Sigmoid colon (tissue), 7 donors: ENCODE results near the gene DIP2C. TPM values are rescaled to one million over a fixed set of nuclear protein-coding genes. Genes with fewer than 3 reads are reported as not detected.

ENCODE experiments used
- DNase-seq: peaks from one replicate; pipeline ENCODE4 v3.0.0-alpha.2; 2019
- H3K27ac ChIP-seq, 4 donors: fragments of 200-600 bp; sonication (generic); one replicate each; pipeline ENCODE4 v1.5.1; 2016 to 2019; ENCODE audit warnings: mild to moderate bottlenecking in 1 of 4
- H3K27me3 ChIP-seq, 3 donors: fragments of 200-600 bp; sonication (generic); one replicate each; pipeline ENCODE4 v1.5.1; 2019; ENCODE audit warnings: mild to moderate bottlenecking in 1 of 3
- H3K36me3 ChIP-seq, 4 donors: fragments of 200-600 bp; sonication (generic); one replicate each; pipeline ENCODE4 v1.5.1; 2016 to 2019
- H3K4me1 ChIP-seq, 4 donors: fragments of 200-600 bp; sonication (generic); one replicate each; pipeline ENCODE4 v1.5.1; 2017 to 2019
- H3K4me3 ChIP-seq, 4 donors: fragments of 200-600 bp; sonication (generic); one replicate each; pipeline ENCODE4 v1.5.1; 2017 to 2019; ENCODE audit warnings: mild to moderate bottlenecking in 2 of 4, moderate library complexity in 1 of 4
- H3K9me3 ChIP-seq, 4 donors: fragments of 200-600 bp in 3 of 4; sonication (generic) in 3 of 4; one replicate each; pipeline versions ENCODE4 v1.5.1 to v1.6.1; 2013 to 2019
- EP300 ChIP-seq, 4 donors: sonication (generic); formaldehyde crosslinking; IDR thresholded peaks; one replicate each; pipeline ENCODE4 v1.6.1; 2017; ENCODE audit warnings: antibody characterized with exemption in 4 of 4
- POLR2A ChIP-seq, 2 donors: fragments of 450-650 bp; IDR thresholded peaks; one replicate each; pipeline ENCODE4 v1.6.1; 2016; ENCODE audit warnings: antibody characterized with exemption in 2 of 2, mild to moderate bottlenecking in 2 of 2, moderate library complexity in 2 of 2
- POLR2AphosphoS5 ChIP-seq, 4 donors: sonication (generic); formaldehyde crosslinking; IDR thresholded peaks; one replicate each; pipeline ENCODE4 v1.6.1; 2017; ENCODE audit warnings: antibody characterized with exemption in 4 of 4
- WGBS, 2 donors: extraction: QIAGEN DNeasy Blood & Tissue Kit; methylation state at CpG; one replicate each; pipeline ENCODE4 v1.1.7; 2013; 5-methylcytosine and 5-hydroxymethylcytosine counted together
- intact Hi-C: fragments of 100-400 bp; cut with DNase I; formaldehyde crosslinking; loops from one replicate; pipeline ENCODE4 v1.15.1; 2023
- polyA plus RNA-seq, 3 donors: library from polyadenylated mRNA; stranded (reverse); fragments of 200-250 nt; gene quantifications; one replicate each; pipeline ENCODE4 v1.2.3, GENCODE V29; 2013
- total RNA-seq, 4 donors: library from RNA; depleted of rRNA; stranded (reverse); fragments of >200 nt; gene quantifications; one replicate each; pipeline ENCODE4 v1.1.0, GENCODE V29; 2016
- TF ChIP-seq, protein P1 (sequence below), 4 experiments: fragments of 450-650 bp in 3 of 4; fragments of 200-600 bp in 1 of 4; IDR thresholded peaks; one replicate each; pipeline ENCODE4 v1.5.1; 2016 to 2019; ENCODE audit warnings: antibody characterized with exemption in 4 of 4, mild to moderate bottlenecking in 3 of 4, moderate library complexity in 2 of 4
- donor health status: healthy with polysubstance abuse.
- donor health status: Bipolar disorder and iron deficiency.
- donor health status: healthy.

Gene DIP2C
- total and polyA plus RNA-seq, 7 donors, result 1.8 to 67.9 (median 42.1) TPM

DNA sequence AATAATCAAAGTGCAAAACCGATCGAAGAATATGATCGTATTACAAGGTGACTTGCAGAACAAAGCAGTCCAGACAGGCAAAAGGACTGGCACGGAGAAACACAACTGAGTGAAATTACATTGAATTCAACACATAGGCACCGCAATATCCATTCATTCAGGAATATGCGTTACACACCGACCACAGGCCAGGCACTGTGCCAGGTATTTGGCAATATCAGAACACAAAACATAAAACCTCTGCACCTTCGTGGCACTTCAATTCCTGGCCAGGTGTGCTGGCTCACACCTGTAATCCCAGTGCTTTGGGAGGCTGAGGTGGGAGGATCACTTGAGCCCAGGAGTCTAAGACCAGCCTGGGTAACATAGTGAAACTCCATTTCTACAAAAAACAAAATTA, 187.9 kb downstream of the DIP2C start:
- intact Hi-C loops, result no loop called here
- WGBS, 2 donors, result 62% methylated on average over 8 of the region's 8 CpGs
- H3K4me1 ChIP-seq, result peaks cover 0 to 68% (median 57%) of the 10 kb centered on the region in 4 donors

DNA sequence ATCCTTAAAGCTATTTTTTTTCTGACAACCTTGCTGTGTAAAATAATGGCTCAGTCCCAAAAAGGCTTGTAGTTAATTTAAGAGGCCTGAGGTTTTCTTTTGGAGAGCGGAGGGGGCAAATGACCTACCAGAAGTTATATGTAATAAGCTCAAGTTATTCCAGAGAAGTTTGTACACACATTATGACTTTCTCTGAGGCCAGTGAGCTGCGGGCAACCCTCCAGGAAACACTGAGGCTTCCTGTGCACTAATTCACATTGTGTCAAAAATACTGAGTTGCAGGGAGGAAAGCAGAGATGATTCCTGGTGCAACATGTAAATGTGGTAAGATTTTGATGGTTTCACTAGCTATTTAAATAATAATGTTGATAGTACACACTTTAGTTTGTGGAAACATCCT, 188.6 kb downstream of the DIP2C start:
- peaks cover 0 to 67% (median 59%) of the 10 kb centered on the region in 4 donors for H3K4me1 ChIP-seq
- 39 to 77% methylated on average over 2 of the region's 2 CpGs for WGBS, 2 donors
- no peaks in the 10 kb centered on the region for H3K9me3 ChIP-seq
- no peak overlapping the region for H3K4me3 ChIP-seq
- no peaks in the 10 kb centered on the region for H3K36me3 ChIP-seq
- no peaks in the 10 kb centered on the region for H3K27me3 ChIP-seq
- DNase-seq, result peak; percentile 82
- peak overlapping the region in 3 of 4 donors; percentile 69 to 96 (median 79) for H3K27ac ChIP-seq
- TF ChIP-seq, protein P1, sequence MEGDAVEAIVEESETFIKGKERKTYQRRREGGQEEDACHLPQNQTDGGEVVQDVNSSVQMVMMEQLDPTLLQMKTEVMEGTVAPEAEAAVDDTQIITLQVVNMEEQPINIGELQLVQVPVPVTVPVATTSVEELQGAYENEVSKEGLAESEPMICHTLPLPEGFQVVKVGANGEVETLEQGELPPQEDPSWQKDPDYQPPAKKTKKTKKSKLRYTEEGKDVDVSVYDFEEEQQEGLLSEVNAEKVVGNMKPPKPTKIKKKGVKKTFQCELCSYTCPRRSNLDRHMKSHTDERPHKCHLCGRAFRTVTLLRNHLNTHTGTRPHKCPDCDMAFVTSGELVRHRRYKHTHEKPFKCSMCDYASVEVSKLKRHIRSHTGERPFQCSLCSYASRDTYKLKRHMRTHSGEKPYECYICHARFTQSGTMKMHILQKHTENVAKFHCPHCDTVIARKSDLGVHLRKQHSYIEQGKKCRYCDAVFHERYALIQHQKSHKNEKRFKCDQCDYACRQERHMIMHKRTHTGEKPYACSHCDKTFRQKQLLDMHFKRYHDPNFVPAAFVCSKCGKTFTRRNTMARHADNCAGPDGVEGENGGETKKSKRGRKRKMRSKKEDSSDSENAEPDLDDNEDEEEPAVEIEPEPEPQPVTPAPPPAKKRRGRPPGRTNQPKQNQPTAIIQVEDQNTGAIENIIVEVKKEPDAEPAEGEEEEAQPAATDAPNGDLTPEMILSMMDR (IDR thresholded peaks at IDR 0.05), result no peak
- TF ChIP-seq POLR2AphosphoS5 (IDR thresholded peaks at IDR 0.05) (peak in 1 of 4 donors; percentile 45), EP300 (IDR thresholded peaks at IDR 0.05) (peak in 1 of 4 donors; percentile 28)
- intact Hi-C loops, result no loop called here

More for the DNA sequence above, 187.9 kb downstream of the DIP2C start:
- TF ChIP-seq, protein P1 (IDR thresholded peaks at IDR 0.05), result no peak
- TF ChIP-seq EP300 (IDR thresholded peaks at IDR 0.05) (no peak), POLR2AphosphoS5 (IDR thresholded peaks at IDR 0.05) (no peak), POLR2A (IDR thresholded peaks at IDR 0.05) (no peak)
- peak; percentile 61 for DNase-seq
- Histone ChIP-seq H3K4me3 (no peak overlapping the region), H3K27me3 (no peaks in the 10 kb centered on the region), H3K27ac (peak overlapping the region in 2 of 4 donors; percentile 79 to 96), H3K36me3 (no peaks in the 10 kb centered on the region), H3K9me3 (no peaks in the 10 kb centered on the region)

DNA sequence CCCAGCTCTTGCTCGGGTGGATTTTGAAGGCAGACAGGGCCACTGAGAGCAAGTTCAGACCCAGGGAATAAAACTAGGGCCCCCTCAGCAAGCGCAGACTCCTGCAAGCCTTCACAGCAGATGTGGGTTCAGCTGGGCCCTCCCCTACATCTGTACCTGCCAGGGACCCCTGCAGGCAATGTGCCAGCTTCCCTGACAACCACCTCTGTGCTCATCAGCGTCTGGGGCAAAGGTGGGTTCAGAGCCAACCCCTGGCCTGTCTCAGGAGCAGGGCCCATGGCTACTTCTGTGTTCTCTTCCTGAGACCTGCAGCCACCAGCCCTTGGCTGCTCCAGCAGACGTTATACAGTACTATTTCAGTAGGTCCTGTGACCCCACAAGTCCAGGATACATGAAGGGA, 189.5 kb downstream of the DIP2C start:
- peak; percentile 64 for DNase-seq
- Histone ChIP-seq H3K4me1 (peaks cover 0 to 70% (median 64%) of the 10 kb centered on the region in 4 donors), H3K36me3 (no peaks in the 10 kb centered on the region), H3K27me3 (no peaks in the 10 kb centered on the region), H3K4me3 (no peak overlapping the region), H3K27ac (peak overlapping the region in 3 of 4 donors; percentile 69 to 96 (median 79)), H3K9me3 (no peaks in the 10 kb centered on the region)
- intact Hi-C loops, result no loop called here
- WGBS, 2 donors, result 72 to 89% methylated on average over 4 of the region's 4 CpGs
- TF ChIP-seq, protein P1 (IDR thresholded peaks at IDR 0.05), result no peak
- peak in 1 of 4 donors; percentile 26 for TF ChIP-seq POLR2AphosphoS5 (IDR thresholded peaks at IDR 0.05)

DNA sequence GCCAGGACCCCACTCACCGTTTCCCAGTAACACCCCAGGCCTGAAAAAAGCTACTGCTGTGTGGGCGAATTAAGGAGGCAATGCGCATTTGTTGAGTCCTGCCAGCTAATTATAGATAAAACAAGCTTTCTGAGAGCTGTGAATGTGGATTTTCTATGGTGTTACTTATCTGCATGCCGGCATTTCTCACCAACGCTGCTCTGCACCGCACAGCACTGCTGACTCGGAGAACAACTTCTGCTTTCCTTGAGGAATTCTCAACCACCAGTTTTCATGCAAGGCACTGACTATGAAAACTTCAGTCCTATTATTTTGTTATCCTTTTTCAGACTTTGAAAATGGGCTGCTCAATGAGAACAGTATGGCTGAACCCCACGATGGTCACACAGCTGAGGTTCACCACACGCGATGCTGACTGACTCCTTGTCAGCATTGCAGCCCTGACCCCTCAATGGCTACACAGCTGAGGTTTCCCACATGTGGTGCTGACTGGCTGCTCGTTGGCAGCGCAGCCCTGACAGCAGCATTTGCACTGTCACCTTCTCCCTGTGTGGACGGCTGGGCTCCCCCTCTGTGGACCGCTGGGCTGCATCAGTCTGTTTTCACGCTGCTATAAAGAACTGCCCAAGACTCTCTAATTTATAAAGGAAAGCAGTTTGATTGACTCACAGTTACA, 190.6 kb downstream of the DIP2C start:
- peaks cover 0 to 81% (median 75%) of the 10 kb centered on the region in 4 donors for H3K4me1 ChIP-seq

More for the DNA sequence above, 190.6 kb downstream of the DIP2C start:
- Histone ChIP-seq H3K27ac (peak overlapping the region; percentile 50 to 96 (median 74)), H3K36me3 (no peaks in the 10 kb centered on the region), H3K4me3 (no peak overlapping the region), H3K27me3 (no peaks in the 10 kb centered on the region), H3K9me3 (no peaks in the 10 kb centered on the region)
- TF ChIP-seq POLR2AphosphoS5 (IDR thresholded peaks at IDR 0.05) (no peak), POLR2A (IDR thresholded peaks at IDR 0.05) (no peak), EP300 (IDR thresholded peaks at IDR 0.05) (no peak)
- TF ChIP-seq, protein P1 (IDR thresholded peaks at IDR 0.05), result no peak
- 80 to 89% methylated on average over 15 of the region's 15 CpGs for WGBS, 2 donors
- peak; percentile 66 for DNase-seq
- intact Hi-C loops, result no loop called here
